ENCODE data around the gene AEN. TPM values are rescaled to one million over a fixed set of nuclear protein-coding genes. Genes with fewer than 3 reads are reported as not detected.

The AEN gene
- total RNA-seq, 3 donors from 2014 or later = 8.9 to 22.6 (median 13.3) TPM

DNA sequence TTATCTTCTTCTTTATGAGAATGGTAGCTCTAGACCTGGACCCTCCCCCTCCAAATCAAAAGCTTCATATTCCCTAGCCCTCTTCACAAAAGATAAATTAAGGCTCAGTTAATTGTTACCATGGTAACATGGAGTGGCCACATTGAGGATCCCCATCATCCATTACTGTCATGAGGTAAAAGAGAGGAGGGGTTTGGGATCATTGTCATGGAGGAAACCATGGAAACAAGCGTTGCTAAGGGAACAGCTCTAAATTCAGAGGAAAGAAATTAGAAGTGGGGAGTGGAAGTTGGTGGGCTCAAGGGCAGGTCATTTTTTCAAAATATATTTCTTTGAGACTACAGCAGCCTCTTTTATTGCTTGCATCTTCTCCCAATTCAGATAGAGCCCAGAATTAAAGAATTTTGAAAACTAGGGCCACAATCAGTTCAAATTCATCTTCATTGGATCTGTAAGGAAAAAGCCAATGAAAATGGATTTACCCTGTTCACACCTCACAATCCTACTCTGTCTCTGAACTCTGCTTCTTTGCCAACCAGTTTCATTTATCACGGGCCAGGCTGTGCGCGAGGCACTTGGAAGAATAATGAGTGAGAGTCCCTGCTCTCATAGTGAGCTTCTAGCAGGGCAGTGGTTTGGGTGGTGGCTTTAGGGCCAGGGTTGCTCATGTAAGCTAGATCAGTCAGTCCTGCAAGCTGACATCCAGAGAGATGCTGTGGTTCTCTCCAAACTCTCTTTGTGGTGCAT lies 11.6 kb upstream of the AEN start:
- Histone ChIP-seq H3K36me3 (ENCODE audit: low read depth) (no peaks in the 10 kb centered on the region), H3K9me3 (no peaks in the 10 kb centered on the region), H3K4me3 (no peak overlapping the region), H3K4me1 (ENCODE audit: low read depth) (peaks cover 6% of the 10 kb centered on the region)
- ATAC-seq = no peak
- intact Hi-C loops (cut with DNase I, micrococcal nuclease) = loop anchor here in 1 of 2 donors (10.0 kb wide), 1 partner anchor 135 kb away; no protein-coding TSS in a partner anchor
- no peak for DNase-seq
- TF ChIP-seq, protein P1, sequence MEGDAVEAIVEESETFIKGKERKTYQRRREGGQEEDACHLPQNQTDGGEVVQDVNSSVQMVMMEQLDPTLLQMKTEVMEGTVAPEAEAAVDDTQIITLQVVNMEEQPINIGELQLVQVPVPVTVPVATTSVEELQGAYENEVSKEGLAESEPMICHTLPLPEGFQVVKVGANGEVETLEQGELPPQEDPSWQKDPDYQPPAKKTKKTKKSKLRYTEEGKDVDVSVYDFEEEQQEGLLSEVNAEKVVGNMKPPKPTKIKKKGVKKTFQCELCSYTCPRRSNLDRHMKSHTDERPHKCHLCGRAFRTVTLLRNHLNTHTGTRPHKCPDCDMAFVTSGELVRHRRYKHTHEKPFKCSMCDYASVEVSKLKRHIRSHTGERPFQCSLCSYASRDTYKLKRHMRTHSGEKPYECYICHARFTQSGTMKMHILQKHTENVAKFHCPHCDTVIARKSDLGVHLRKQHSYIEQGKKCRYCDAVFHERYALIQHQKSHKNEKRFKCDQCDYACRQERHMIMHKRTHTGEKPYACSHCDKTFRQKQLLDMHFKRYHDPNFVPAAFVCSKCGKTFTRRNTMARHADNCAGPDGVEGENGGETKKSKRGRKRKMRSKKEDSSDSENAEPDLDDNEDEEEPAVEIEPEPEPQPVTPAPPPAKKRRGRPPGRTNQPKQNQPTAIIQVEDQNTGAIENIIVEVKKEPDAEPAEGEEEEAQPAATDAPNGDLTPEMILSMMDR (IDR thresholded peaks at IDR 0.05) = no peak

- H3K9me3 ChIP-seq = no peaks in the 10 kb centered on the region
- intact Hi-C loops (cut with DNase I, micrococcal nuclease) = loop anchor here in 1 of 2 donors (10.0 kb wide), 1 partner anchor 136 kb away; no protein-coding TSS in a partner anchor
- peaks cover 6% of the 10 kb centered on the region for H3K4me1 ChIP-seq (ENCODE audit: low read depth)
- ATAC-seq (no peak), DNase-seq (no peak)
- H3K36me3 ChIP-seq (ENCODE audit: low read depth) = no peaks in the 10 kb centered on the region
- TF ChIP-seq, protein P1 (IDR thresholded peaks at IDR 0.05) = no peak
- no peak overlapping the region for H3K4me3 ChIP-seq
These were observed 10.4 kb upstream of the AEN start for GRCh38 chr15:88610701-88611231.

GRCh38 chr15:88612186-88612796 lies 8.8 kb upstream of the AEN start:
- peaks cover 11% of the 10 kb centered on the region for H3K4me1 ChIP-seq (ENCODE audit: low read depth)
- intact Hi-C loops (cut with DNase I, micrococcal nuclease) = loop anchor here in 1 of 2 donors (10.0 kb wide), 1 partner anchor 137 kb away; no protein-coding TSS in a partner anchor
- no peak for ATAC-seq

GRCh38 chr15:88613074-88613944 lies 7.8 kb upstream of the AEN start:
- H3K4me3 ChIP-seq = no peak overlapping the region
- intact Hi-C loops (cut with DNase I, micrococcal nuclease) = loop anchor here in 1 of 2 donors (10.0 kb wide), 1 partner anchor 139 kb away; no protein-coding TSS in a partner anchor
- no peaks in the 10 kb centered on the region for H3K9me3 ChIP-seq
- TF ChIP-seq, protein P1 (IDR thresholded peaks at IDR 0.05) = no peak
- ATAC-seq (no peak), DNase-seq (no peak)
- H3K36me3 ChIP-seq (ENCODE audit: low read depth) = no peaks in the 10 kb centered on the region
- H3K4me1 ChIP-seq (ENCODE audit: low read depth) = peaks cover 11% of the 10 kb centered on the region

More at GRCh38 chr15:88612186-88612796, 8.8 kb upstream of the AEN start:
- Histone ChIP-seq H3K4me3 (no peak overlapping the region), H3K36me3 (ENCODE audit: low read depth) (no peaks in the 10 kb centered on the region), H3K9me3 (no peaks in the 10 kb centered on the region)
- TF ChIP-seq, protein P1 (IDR thresholded peaks at IDR 0.05) = no peak
- no peak for DNase-seq

All from mucosa of descending colon (tissue), 3 donors.